Muscle of leg (tissue), 11 donors: ENCODE data around the gene ZNF334. TPM values are rescaled to one million over a fixed set of nuclear protein-coding genes. Genes with fewer than 3 reads are reported as not detected.

Source experiments
- DNase-seq: peaks from one replicate; pipeline ENCODE4 v3.0.0; 2013
- H3K27ac ChIP-seq: one replicate; pipeline ENCODE4 v1.5.1; 2013; ENCODE audit warnings: mild to moderate bottlenecking, low read length, control low read depth
- H3K27me3 ChIP-seq: one replicate; pipeline ENCODE4 v1.6.1; 2013; ENCODE audit warnings: low read length; ENCODE audit not compliant: control insufficient read depth, insufficient read depth
- H3K36me3 ChIP-seq: one replicate; pipeline ENCODE4 v1.6.1; 2013; ENCODE audit warnings: low read length; ENCODE audit not compliant: control insufficient read depth, insufficient read depth
- H3K4me1 ChIP-seq: one replicate; pipeline ENCODE4 v1.6.1; 2013; ENCODE audit warnings: low read length; ENCODE audit not compliant: control insufficient read depth, insufficient read depth
- H3K4me3 ChIP-seq: one replicate; pipeline ENCODE4 v1.5.1; 2013; ENCODE audit warnings: low read length, control low read depth
- H3K9me3 ChIP-seq: replicated peaks from 2 replicates; pipeline ENCODE4 v1.6.1; 2013; ENCODE audit warnings: low read depth, low read length; ENCODE audit not compliant: control insufficient read depth
- WGBS: methylation state at CpG from one replicate; pipeline ENCODE4 v1.1.5; 2013; ENCODE audit warnings: missing lambda C conversion rate; ENCODE audit not compliant: insufficient coverage; 5-methylcytosine and 5-hydroxymethylcytosine counted together
- polyA plus RNA-seq, 8 donors: library from polyadenylated mRNA; unstranded; fragments of 120-200 nt; gene quantifications; one replicate each; pipeline versions ENCODE4 v1.2.1 to v1.2.3, GENCODE V29; 2013; ENCODE audit warnings: inconsistent platforms in 1 of 8, low replicate concordance in 1 of 8; ENCODE audit not compliant: insufficient read length in 8 of 8, insufficient read depth in 1 of 8
- total RNA-seq: library from RNA; stranded (reverse); fragments of 120-200 nt; gene quantifications from one replicate; pipeline ENCODE4 v1.2.4, GENCODE V29; 2013

The ZNF334 gene
- total and polyA plus RNA-seq, 9 donors = 7.0 to 17.6 (median 8.9) TPM

GRCh38 chr20:46523108-46523507, 9.7 kb upstream of the ZNF334 start:
- DNase-seq = no peak
- no peaks in the 10 kb centered on the region for H3K9me3 ChIP-seq
- WGBS = 63% methylated on average over 3 of the region's 5 CpGs
- H3K36me3 ChIP-seq = no peaks in the 10 kb centered on the region
- no peak overlapping the region for H3K4me3 ChIP-seq
- no peaks in the 10 kb centered on the region for H3K4me1 ChIP-seq
- H3K27ac ChIP-seq = no peak overlapping the region
- peaks cover 3% of the 10 kb centered on the region for H3K27me3 ChIP-seq

- Histone ChIP-seq H3K36me3 (no peaks in the 10 kb centered on the region), H3K4me3 (no peak overlapping the region), H3K4me1 (no peaks in the 10 kb centered on the region), H3K27me3 (peaks cover 9% of the 10 kb centered on the region), H3K9me3 (no peaks in the 10 kb centered on the region), H3K27ac (no peak overlapping the region)
- WGBS = no CpG with 5 or more reads among the region's 4 CpGs
- DNase-seq = peak; percentile 26
These were observed 7.7 kb upstream of the ZNF334 start for GRCh38 chr20:46520976-46521579.

- DNase-seq = no peak
- Histone ChIP-seq H3K4me1 (no peaks in the 10 kb centered on the region), H3K27me3 (peaks cover 10% of the 10 kb centered on the region), H3K27ac (no peak overlapping the region), H3K9me3 (no peaks in the 10 kb centered on the region), H3K4me3 (no peak overlapping the region), H3K36me3 (no peaks in the 10 kb centered on the region)
- 60% methylated on average over 2 of the region's 4 CpGs for WGBS
These were observed 7.2 kb upstream of the ZNF334 start for GRCh38 chr20:46520540-46520939.

- Histone ChIP-seq H3K27me3 (peaks cover 12% of the 10 kb centered on the region), H3K36me3 (no peaks in the 10 kb centered on the region), H3K9me3 (no peaks in the 10 kb centered on the region), H3K27ac (no peak overlapping the region), H3K4me3 (no peak overlapping the region), H3K4me1 (no peaks in the 10 kb centered on the region)
- no peak for DNase-seq
- WGBS = 58% methylated on average over 2 of the region's 3 CpGs
These were observed 6.2 kb upstream of the ZNF334 start for GRCh38 chr20:46519471-46520068.

GRCh38 chr20:46509523-46509922, 3.8 kb downstream of the ZNF334 start:
- H3K4me1 ChIP-seq = no peaks in the 10 kb centered on the region
- no peak overlapping the region for H3K27ac ChIP-seq
- no peak overlapping the region for H3K4me3 ChIP-seq
- no peaks in the 10 kb centered on the region for H3K27me3 ChIP-seq
- no peaks in the 10 kb centered on the region for H3K9me3 ChIP-seq
- 75% methylated on average over 2 of the region's 2 CpGs for WGBS
- DNase-seq = no peak
- H3K36me3 ChIP-seq = peaks cover 2% of the 10 kb centered on the region

GRCh38 chr20:46507760-46508407, 5.5 kb downstream of the ZNF334 start:
- H3K27me3 ChIP-seq = no peaks in the 10 kb centered on the region
- H3K9me3 ChIP-seq = peaks cover 10% of the 10 kb centered on the region
- H3K36me3 ChIP-seq = peaks cover 5% of the 10 kb centered on the region
- DNase-seq = no peak
- no peak overlapping the region for H3K4me3 ChIP-seq
- WGBS = 50% methylated on average over 1 of the region's 4 CpGs
- no peaks in the 10 kb centered on the region for H3K4me1 ChIP-seq
- no peak overlapping the region for H3K27ac ChIP-seq

- peak; percentile 57 for DNase-seq
- H3K36me3 ChIP-seq = peaks cover 5% of the 10 kb centered on the region
- no peaks in the 10 kb centered on the region for H3K4me1 ChIP-seq
- peaks cover 34% of the 10 kb centered on the region for H3K9me3 ChIP-seq
- no peak overlapping the region for H3K27ac ChIP-seq
- WGBS = 88% methylated on average over 3 of the region's 3 CpGs
- no peaks in the 10 kb centered on the region for H3K27me3 ChIP-seq
- no peak overlapping the region for H3K4me3 ChIP-seq
These were observed 7.9 kb downstream of the ZNF334 start for GRCh38 chr20:46505506-46505905.

- Histone ChIP-seq H3K27me3 (no peaks in the 10 kb centered on the region), H3K27ac (no peak overlapping the region), H3K36me3 (peaks cover 5% of the 10 kb centered on the region), H3K4me1 (no peaks in the 10 kb centered on the region), H3K9me3 (peaks cover 58% of the 10 kb centered on the region), H3K4me3 (no peak overlapping the region)
- no peak for DNase-seq
- 90% methylated on average over 2 of the region's 6 CpGs for WGBS
These were observed 11.4 kb downstream of the ZNF334 start for GRCh38 chr20:46501961-46502360.

GRCh38 chr20:46501337-46501942, 11.9 kb downstream of the ZNF334 start:
- peaks cover 58% of the 10 kb centered on the region for H3K9me3 ChIP-seq
- no CpG with 5 or more reads among the region's 5 CpGs for WGBS
- no peak overlapping the region for H3K4me3 ChIP-seq

GRCh38 chr20:46494077-46494476, 19.3 kb downstream of the ZNF334 start:
- no CpG with 5 or more reads among the region's 4 CpGs for WGBS
- H3K4me1 ChIP-seq = no peaks in the 10 kb centered on the region
- H3K27ac ChIP-seq = no peak overlapping the region
- no peaks in the 10 kb centered on the region for H3K27me3 ChIP-seq
- H3K36me3 ChIP-seq = peaks cover 2% of the 10 kb centered on the region
- no peak overlapping the region for H3K4me3 ChIP-seq
- peaks cover 12% of the 10 kb centered on the region for H3K9me3 ChIP-seq
- no peak for DNase-seq

More at GRCh38 chr20:46501337-46501942, 11.9 kb downstream of the ZNF334 start:
- no peak for DNase-seq
- H3K4me1 ChIP-seq = no peaks in the 10 kb centered on the region
- peaks cover 7% of the 10 kb centered on the region for H3K36me3 ChIP-seq
- H3K27me3 ChIP-seq = no peaks in the 10 kb centered on the region
- no peak overlapping the region for H3K27ac ChIP-seq
